GM12878 (cell line): ENCODE data around the gene SAMD9. TPM values are rescaled to one million over a fixed set of nuclear protein-coding genes. Genes with fewer than 3 reads are reported as not detected.

Experiments used
- BHLHE40 ChIP-seq, 2 experiments: fragments of 450-650 bp in 1 of 2; IDR thresholded peaks; 2 replicates each; pipeline ENCODE4 v1.6.1; 2011 to 2017; ENCODE audit warnings: low read depth in 2 of 2, borderline replicate concordance in 1 of 2, improper control_type of control experiment in 1 of 2, low read length in 1 of 2, mild to moderate bottlenecking in 1 of 2
- CUX1 ChIP-seq: IDR thresholded peaks from 2 replicates; pipeline ENCODE4 v1.6.1; 2012; ENCODE audit warnings: improper control_type of control experiment, low read depth, low read length; ENCODE audit not compliant: insufficient replicate concordance
- HCFC1 ChIP-seq: fragments of 150-350 bp; IDR thresholded peaks from 2 replicates; pipeline ENCODE4 v1.6.1; 2014; ENCODE audit warnings: low read length
- TAF1 ChIP-seq: IDR thresholded peaks from 2 replicates; pipeline ENCODE4 v1.6.1; 2011; ENCODE audit warnings: mild to moderate bottlenecking, low read depth, low read length, borderline replicate concordance
- ZNF274 ChIP-seq: IDR thresholded peaks from one replicate; pipeline ENCODE4 v1.8.0; 2011; ENCODE audit not compliant: insufficient read length, insufficient read depth
- polyA plus RNA-seq, 11 experiments: library from polyadenylated mRNA; depleted of rRNA in 4 of 11; unstranded in 6 of 11; stranded (reverse) in 5 of 11; fragments of >200 nt; fragmentation: Nextera tagmentation in 4 of 11; fragmentation: Illumina TruSeq in 1 of 11; extraction: Ambion mirVana in 4 of 11; extraction: Trizol in 1 of 11; gene quantifications; 1 replicate in 1 of 11; 2 replicates in 10 of 11; pipeline versions ENCODE4 v1.2.1 to v1.2.3, GENCODE V29; 2011 to 2016; ENCODE audit warnings: inconsistent platforms in 2 of 11, missing spikeins in 2 of 11, low read depth in 1 of 11
- total RNA-seq, 4 experiments: library from RNA; depleted of rRNA in 3 of 4; stranded (reverse); fragments of >200 nt in 3 of 4; fragmentation: Illumina TruSeq in 1 of 4; extraction: Trizol in 1 of 4; gene quantifications; 2 replicates each; pipeline versions ENCODE4 v1.2.1 to v1.2.3, GENCODE V29; 2013 to 2021
- TF ChIP-seq, protein P1 (sequence below): fragments of 450-650 bp; IDR thresholded peaks from 2 replicates; pipeline ENCODE4 v1.6.1; 2017; ENCODE audit warnings: borderline replicate concordance
- TF ChIP-seq, protein P2 (sequence below): fragments of 150-350 bp; IDR thresholded peaks from 2 replicates; pipeline ENCODE4 v1.6.1; 2014; ENCODE audit warnings: mild to moderate bottlenecking, low read depth, low read length
- TF ChIP-seq, protein P3 (sequence below): IDR thresholded peaks from 2 replicates; pipeline ENCODE4 v1.6.1; 2011; ENCODE audit warnings: mild to moderate bottlenecking, low read depth, low read length, moderate library complexity; ENCODE audit not compliant: insufficient replicate concordance

SAMD9 gene
- total and polyA plus RNA-seq, 10 of the 15 experiments (the other 5 are each of a cell fraction or from before 2014, with no cell fraction given), result 6.4 to 37.1 (median 15.1) TPM

- no peak for TF ChIP-seq BHLHE40 (IDR thresholded peaks at IDR 0.05; ENCODE audit: borderline replicate concordance in 1 of 2, low read depth in 2 of 2, low read length in 1 of 2)
- no peak for TF ChIP-seq TAF1
- TF ChIP-seq ZNF274, result no peak
- TF ChIP-seq, protein P1, sequence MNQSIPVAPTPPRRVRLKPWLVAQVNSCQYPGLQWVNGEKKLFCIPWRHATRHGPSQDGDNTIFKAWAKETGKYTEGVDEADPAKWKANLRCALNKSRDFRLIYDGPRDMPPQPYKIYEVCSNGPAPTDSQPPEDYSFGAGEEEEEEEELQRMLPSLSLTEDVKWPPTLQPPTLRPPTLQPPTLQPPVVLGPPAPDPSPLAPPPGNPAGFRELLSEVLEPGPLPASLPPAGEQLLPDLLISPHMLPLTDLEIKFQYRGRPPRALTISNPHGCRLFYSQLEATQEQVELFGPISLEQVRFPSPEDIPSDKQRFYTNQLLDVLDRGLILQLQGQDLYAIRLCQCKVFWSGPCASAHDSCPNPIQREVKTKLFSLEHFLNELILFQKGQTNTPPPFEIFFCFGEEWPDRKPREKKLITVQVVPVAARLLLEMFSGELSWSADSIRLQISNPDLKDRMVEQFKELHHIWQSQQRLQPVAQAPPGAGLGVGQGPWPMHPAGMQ, result no peak
- TF ChIP-seq, protein P2, sequence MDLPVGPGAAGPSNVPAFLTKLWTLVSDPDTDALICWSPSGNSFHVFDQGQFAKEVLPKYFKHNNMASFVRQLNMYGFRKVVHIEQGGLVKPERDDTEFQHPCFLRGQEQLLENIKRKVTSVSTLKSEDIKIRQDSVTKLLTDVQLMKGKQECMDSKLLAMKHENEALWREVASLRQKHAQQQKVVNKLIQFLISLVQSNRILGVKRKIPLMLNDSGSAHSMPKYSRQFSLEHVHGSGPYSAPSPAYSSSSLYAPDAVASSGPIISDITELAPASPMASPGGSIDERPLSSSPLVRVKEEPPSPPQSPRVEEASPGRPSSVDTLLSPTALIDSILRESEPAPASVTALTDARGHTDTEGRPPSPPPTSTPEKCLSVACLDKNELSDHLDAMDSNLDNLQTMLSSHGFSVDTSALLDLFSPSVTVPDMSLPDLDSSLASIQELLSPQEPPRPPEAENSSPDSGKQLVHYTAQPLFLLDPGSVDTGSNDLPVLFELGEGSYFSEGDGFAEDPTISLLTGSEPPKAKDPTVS, result no peak
- TF ChIP-seq HCFC1, result no peak
- no peak for TF ChIP-seq CUX1
- TF ChIP-seq, protein P3, sequence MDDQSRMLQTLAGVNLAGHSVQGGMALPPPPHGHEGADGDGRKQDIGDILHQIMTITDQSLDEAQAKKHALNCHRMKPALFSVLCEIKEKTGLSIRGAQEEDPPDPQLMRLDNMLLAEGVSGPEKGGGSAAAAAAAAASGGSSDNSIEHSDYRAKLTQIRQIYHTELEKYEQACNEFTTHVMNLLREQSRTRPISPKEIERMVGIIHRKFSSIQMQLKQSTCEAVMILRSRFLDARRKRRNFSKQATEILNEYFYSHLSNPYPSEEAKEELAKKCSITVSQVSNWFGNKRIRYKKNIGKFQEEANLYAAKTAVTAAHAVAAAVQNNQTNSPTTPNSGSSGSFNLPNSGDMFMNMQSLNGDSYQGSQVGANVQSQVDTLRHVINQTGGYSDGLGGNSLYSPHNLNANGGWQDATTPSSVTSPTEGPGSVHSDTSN, result no peak
These were observed 56.9 kb downstream of the SAMD9 start (continued) for GRCh38 chr7:93060865-93061264.
